NOMO-1 (cell line): ENCODE measurements around the gene MYO3A.

Experiments
- DNase-seq, 2 experiments: peaks; one replicate each; lab custom pipeline; 2025; ENCODE audit not compliant: unreplicated experiment in 2 of 2; lab: John Stamatoyannopoulos, UW

MYO3A gene

DNA sequence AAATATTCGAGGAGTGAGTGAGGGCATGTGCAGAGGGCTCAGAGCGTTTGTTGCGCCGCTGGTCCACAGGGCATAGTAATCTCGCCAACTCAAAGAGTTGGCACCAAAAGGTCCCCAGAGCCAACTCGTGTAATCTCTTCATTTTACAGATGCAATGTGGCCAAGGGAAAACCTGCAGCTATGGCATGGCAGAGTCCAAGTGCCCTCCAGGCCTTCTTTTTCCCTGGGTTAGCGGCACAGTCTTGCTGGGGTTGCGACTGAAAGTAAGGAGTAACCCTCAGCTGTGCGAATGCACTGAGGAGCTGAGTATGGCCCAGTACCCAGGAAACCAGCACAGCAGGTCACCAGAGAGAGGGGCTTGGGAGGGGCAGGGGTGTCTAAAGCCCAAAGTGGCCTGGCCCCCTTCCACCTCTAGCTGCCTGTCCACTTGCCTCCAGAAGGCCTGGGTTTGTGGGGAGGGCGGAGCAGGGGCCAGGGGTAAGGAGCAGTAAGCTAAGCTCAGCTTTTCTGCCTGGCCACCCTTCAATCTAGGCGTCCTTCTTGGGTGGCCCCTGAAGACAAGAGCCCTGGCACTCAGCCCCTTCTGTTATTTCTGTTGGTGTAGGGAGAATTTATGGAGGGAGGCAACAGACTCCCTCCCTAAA lies 279.2 kb downstream of the MYO3A start:
- DNase-seq = no peak

DNA sequence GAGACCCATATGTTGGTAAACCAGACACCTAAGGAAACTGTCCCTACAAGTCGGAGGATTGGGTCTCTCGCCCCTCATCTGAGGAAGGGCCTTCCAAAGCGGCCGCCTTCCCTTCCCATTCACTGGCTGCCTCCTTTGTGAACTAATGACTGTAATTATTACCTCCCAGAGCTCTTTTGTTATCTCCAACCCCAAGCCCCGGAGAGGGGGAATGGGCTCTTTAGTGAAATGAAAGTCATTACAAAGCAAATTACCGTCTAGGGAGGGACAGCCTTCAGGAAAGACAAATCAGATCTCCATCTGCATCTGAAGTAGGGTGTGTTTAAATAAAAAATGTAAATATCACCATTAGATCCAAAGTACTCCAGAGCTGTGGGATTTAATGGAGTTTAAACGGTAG lies 280.0 kb downstream of the MYO3A start:
- no peak for DNase-seq

DNA sequence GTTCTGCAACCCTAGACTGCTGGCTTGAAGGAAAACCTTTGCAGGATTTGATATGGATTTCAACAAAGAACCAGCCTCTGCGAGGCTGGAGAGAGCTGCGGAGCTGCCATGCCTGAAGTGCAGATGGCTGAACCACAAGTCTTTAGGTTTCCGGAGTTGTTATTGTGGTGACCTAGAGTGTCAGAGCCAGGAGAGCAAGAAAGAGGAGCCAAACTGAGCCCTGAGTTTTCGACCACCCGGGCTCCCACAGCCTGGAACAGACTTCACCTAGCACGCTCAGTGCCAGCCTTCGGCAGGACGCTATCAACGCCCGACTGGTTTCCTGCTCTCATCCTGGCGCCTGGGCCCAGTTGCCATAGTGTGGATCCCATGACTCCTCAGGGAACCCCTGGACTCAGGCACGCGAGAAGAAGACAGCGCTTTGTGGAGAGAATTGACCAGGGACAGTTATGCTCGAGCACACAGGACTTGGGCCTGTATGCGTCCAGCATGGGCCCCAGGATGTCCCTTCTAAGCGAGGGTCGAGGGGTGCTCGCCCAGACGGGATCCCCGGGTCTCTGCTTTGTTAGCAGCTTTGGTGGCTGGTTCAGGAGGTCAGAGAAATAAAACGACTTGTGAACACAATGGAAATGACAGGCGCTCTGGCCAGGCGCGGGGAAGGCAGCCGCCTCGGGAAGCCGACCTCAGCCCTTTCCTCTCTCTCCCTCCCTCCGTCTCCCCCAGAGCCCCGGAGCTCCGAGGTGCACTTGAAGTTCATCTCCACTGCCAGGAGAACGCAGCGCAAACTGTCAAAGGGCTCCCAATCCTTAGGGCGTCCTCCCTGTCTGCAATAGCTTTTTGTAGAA lies 280.7 kb downstream of the MYO3A start:
- DNase-seq = no peak

DNA sequence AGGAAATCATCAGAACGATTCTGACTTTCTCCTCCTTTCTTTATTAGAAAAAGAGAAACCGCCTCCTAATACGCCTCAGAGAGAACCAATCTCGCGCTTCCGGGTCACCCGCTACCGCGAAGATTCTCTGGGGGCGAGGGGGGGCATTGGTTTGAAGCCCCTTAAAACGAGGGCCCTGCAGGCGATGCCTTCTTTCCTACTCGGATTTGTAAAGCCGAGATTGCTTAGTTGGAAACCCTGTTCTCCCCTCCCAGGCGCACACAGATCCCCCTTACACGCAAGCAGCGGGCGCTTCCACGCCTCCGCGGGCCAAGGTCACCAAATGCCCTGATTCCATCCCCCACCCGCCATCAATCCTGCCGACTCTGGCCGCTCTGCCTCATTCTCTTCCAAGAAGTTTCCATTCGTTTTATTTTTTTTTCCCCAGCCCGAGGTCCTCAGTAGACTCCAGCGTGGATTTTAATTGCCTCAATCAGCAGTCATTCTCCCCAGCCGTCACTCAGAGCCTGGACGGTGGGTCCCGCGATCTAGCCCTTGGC lies 281.4 kb downstream of the MYO3A start:
- no peak for DNase-seq

DNA sequence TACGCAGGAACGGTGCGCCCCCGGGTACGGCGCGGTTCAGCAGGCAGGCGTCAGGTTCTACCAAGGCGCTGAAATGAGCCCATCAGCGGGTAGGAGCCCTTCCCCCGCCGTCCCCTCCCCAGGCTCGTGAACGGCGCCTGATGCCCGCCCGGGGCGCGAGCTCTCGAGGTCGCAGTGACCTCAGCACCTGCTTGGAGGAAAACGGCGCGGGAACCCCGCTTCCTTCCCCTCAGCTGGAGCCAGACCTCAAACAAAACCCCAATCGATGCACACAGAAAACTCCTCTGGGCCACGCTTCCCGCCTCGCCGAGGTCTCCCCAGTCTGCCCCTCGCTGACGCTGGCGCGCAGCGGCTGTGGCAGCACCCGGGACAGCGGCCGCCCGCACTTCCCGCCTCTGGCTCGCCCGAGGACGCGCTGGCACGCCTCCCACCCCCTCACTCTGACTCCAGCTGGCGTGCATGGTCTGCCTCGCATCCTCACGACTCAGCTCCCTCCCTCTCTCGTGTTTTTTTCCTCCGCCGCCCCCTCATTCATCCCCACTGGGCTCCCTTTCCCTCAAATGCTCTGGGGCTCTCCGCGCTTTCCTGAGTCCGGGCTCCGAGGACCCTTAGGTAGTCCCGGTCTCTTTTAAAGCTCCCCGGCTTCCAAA lies 282.0 kb downstream of the MYO3A start:
- DNase-seq = no peak

DNA sequence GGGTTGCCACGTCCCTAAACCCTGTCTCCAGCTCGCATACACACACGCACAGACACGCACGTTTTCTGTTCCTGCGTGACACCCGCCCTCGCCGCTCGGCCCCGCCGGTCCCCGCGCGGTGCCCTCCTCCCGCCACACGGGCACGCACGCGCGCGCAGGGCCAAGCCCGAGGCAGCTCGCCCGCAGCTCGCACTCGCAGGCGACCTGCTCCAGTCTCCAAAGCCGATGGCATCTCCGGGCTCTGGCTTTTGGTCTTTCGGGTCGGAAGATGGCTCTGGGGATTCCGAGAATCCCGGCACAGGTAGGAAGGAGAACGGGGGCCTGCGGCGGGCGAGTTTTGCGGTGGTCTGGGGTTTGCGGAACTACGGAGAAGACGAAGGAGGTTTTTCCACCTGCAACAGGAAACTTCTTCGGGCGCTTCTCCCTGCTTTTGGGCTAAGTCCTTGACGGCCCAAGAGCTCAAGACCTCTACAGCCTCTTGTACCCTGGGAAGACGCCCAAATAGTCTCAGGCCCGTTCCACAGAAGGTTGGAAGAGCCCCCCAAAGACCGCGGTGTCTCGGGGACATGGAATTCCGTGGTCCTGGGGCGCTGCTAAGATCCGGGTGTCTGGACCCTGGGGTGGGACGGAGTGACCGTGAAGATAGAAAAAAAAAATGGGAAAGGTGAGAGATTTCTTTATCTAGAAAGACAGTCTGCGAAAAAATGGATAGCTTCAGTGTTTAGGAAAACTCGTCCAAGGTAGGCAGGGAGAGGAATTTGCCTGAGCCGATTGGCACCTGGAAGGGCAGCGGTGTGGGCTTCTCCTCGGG lies 282.8 kb downstream of the MYO3A start, which contains the start of gene GAD2:
Gene GAD2 (plus strand): TSS at position 190 of the 811 bp plus-strand sequence. CDS start 36 bp downstream, at position 226.
- no peak for DNase-seq

DNA sequence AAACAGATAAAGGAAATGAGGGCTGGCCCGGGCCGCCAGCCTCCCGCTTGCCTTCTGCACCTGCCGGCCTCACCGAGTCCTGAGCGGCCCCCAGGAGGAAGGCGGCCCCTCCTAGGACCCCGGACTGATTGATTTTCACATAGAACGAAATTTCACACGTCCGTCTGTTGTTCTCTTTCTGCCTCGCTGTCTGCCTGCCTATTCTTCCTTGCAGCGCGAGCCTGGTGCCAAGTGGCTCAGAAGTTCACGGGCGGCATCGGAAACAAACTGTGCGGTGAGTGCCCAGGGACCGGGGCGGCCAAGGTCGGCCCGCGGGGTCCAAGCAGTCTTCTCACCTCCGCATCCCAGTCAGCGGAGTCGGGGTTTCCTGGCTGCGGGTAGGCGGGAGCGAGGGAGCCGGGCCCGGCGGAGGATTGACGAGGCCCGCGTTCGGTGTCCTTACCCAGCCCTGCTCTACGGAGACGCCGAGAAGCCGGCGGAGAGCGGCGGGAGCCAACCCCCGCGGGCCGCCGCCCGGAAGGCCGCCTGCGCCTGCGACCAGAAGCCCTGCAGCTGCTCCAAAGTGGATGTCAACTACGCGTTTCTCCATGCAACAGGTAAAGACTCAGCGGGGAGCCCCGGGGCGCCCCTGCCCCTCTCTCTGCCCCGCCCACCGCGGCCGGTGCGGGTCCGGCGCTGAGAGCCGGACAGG lies 283.5 kb downstream of the MYO3A start:
- DNase-seq = no peak

DNA sequence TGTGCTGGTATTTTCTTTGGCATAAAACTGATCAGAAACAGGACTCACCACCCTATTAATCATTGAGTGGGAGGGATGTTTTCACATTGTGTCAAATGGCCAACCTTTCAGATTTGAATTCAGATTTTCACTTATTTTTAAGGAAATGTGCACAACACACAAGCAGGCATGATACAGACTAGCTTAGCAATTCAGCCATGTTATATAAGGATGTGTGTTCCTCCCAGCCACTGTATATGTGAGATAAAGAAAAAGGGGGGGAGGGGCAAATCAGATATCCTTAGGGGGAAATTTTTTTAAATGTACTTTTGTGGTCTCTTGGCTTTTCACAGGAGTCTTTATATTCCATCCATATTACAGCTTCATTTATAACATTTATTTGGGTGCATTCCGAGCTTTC lies 285.6 kb downstream of the MYO3A start:
- DNase-seq = no peak

DNA sequence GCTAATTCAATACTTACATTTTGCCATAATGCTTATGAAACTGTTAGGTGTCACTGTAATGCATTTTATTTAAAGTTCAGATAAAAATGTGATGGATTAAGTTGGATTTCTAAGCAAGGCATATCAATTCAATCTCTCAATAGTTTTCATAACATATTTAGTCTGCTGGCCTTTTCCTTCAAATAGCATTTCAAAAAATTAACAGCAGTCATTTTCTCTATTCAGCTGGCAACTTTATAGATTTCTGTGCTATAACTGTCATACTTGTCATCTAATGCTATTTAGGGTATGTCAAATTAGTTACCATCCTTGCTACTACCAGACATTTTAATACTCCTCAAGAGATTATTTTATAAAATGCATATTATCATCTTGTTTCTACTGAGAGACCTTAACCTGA lies 286.9 kb downstream of the MYO3A start:
- DNase-seq = no peak

DNA sequence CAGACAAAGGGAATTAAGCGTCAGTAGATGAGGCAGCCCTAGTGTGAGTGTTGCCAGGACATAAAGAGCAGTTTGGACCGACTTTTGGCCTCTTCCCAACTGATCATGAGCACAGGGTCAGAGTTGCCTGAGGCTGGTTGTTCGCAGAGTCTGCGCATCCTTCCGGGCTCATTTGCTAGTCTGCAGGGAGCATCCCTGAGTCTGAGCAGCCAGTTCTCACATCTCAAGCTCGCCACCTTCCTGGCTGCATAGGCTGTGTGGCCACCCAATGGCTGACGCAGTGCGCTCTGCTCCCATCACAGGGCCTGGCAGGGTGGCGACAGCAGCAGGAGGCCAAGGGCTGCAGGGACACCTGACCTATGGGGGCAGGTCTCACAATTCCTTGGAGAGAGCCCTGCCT lies 287.5 kb downstream of the MYO3A start:
- no peak for DNase-seq

DNA sequence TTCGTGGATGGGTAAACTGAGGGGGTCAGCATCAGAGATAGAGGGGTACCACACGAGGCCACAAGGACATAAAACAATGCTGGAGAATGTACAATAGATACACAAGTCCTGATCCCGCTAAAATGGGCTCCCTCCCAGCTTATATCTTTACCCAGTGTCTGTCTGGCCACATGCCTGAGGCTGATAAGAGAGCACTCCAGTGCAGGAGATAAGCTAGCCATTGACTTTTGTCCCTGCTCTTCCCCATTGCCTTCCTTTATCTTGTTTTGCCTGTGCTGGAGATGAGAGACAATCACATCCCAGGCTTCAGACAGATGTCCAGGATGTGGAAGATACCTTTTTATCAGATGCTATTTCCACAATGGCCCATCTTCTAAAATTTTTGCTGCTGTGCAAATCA lies 288.5 kb downstream of the MYO3A start:
- DNase-seq = no peak

DNA sequence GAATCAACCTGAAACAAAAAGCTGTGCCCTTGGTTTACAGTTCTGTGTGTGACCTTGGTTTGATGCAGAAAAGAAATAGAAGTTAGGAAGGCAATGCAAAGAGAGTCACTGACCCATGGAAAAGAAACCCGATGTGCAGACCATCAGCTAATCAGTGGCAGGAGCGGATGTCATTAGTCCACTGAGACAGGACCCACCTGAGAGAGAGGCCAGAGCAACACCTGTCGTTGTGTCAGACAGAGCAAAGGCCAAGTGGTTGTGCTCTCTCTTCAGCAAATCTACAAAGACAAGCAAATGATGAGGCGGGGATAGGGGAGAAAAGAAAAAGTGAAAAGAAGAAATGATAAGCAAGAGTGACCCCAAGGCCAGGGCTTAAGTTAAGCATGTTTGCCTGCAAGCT lies 291.3 kb downstream of the MYO3A start:
- DNase-seq = no peak

DNA sequence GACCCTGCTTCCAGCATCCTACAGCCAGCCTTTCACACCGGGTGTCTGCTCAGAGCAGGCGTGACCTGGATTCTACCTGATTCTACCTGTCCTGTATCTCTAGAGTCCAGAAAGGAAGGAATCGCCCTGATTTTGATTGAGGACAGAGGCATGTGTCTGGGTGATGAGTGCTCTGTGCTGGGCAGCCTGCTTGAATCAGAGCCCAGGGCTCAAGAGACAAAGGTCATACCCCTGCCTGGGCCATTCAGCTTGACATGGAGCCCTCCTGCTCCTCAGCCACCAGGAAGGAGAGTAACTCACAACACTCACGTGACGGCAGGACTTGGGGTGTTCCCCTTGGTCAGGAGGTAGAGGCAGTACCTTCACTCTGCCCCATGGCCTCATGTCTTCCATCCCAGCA lies 293.8 kb downstream of the MYO3A start:
- no peak for DNase-seq

DNA sequence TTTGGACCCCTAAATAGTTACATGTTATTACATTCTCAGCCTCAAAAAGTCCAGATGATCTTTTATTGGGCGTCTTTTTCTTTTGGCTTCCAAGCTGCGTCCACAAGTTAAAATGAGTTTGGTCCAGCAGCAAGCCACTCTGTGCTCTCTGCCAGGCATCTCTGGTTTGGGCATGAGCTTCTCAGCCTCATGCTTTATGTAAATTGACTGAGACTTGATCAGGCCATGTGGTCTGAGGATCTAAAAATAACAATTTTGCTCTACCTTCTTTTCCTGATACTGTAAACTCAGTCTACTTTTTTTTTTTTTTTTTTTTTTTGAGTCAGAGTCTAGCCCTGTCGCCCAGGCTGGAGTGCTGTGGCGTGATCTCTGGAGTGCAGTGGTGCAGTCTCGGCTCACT lies 298.1 kb downstream of the MYO3A start:
- no peak for DNase-seq

DNA sequence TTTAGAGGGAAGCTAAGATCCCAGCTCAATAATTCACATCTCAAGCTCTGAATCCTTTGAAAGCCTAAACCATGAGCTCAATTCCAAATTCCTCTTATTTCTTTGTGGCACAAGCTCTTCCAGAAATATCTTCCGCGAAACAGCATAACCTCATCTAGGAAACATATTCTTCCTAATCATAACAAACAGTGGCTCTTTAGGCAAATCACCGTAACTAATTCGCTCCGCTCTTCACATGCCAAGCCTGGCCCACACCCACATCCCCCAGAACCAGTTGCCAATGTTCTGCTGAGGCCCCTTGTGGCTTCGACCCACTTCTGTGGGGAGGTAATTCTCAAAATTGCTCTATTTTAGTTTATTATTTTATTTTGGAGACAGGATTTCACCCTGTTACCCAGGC lies 301.7 kb downstream of the MYO3A start:
- no peak for DNase-seq

DNA sequence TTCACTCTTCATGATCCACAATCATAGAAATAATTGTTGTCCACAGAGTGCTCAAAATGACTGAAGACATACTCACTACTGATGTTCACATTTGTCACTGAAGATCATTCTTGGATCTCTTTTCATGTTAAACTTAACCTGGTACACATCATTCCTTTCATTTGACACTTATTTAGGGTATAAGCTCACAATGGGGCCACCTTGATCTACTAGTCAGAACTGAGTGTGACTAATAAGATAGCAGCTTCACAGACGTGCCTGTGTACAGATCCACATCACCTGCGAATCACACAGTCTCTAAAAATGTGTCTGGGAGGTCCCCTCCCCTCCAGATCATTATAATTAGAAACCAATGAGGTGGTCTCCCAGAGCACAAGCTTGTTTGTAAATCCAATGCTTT lies 304.3 kb downstream of the MYO3A start:
- DNase-seq = no peak

DNA sequence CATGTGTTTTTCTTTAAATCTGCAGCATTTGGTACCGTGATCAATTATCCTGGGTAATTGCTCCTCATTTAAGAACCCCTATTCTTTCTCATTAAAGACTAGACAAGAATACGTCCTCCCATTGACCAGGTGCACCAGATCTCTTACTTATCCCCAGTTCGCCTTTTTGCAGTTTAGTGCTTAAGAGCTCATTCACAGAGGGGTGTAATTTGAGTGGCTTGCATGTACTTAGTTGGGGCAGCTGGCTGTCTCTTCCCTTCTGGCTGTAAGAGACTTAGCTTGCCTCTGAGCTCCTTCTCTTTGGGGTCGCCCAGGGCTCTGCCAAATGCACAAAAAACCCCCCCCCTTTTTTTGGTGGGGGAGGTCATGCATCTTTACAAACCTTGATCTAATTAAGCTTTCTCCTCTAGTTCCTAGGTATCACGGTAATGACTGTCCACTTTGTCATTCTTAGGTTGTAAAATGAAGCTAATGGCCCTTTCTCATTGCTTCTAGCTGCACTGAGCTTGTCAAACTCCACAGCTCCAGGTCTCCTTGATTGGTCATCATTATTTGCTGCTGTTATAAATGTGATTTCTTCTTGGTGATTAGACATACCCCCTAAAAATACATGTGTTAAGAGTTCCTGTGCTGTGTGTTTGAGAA lies 308.8 kb downstream of the MYO3A start:
- DNase-seq = no peak

DNA sequence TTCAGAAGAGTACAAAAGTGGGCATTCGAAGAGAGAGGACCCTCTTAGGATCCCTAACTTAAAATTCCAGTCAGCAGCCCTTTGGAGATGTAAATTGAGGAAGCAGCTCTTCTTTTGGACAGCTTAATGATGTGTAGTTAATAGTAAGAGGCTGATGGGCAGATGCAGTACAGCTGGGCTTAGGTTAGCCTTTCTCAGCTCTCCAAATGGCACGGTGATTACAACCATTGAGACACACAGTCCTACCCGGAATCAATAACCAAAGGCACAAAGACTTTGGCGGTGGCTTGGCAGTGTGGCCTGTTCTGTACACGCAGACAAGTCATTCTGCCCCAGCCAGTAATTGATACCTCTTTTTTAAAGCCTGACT lies 309.3 kb downstream of the MYO3A start:
- DNase-seq = no peak

DNA sequence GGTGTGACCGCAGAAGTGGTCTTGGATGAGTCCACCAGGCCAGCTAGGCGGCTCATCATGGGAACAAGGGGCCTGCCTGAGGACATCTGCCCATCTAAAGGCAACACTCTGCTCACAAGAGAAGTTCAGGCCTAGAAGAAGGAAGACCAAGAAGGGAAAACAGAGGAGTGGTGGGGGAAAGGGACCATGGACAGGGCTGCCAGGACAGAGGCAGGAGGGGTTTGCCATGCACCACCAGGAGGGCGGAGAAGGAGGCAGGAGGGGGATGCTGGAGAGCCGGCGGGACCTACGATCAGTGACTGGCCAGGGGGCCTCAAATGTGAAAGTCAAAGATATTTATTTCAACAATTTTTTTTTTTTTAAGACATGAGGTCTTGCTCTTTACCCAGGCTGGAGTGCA lies 315.7 kb downstream of the MYO3A start:
- DNase-seq = no peak

DNA sequence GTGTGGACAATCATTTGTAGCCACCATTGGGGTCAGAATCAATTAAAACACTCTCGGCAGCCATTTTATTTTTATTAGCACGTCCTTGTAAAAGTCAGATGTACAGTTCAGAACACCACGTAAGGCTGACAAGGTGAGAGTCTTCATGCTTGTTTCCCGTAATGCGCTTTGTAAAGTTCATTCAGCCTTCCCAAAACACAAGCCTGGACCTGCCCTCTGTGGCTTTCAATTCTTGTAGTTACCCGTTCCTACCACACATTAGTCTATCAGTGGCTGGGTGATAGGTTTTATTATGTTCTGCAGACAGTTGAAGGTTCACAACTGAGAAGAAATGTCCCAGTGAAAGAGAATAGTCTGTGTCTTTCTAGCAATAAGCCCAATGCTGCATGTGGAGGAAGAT lies 317.9 kb downstream of the MYO3A start:
- DNase-seq = no peak
